NCI-H460 (cell line): ENCODE data around the gene RBSN. TPM values are rescaled to one million over a fixed set of nuclear protein-coding genes. Genes with fewer than 3 reads are reported as not detected.

Experiments used
- DNase-seq: peaks from one replicate; pipeline ENCODE4 v3.0.0-alpha.2; 2016; ENCODE audit warnings: low read depth; ENCODE audit errors: extremely low read depth
- total RNA-seq: library from RNA; depleted of rRNA; stranded (reverse); fragments of >200 nt; shearing (Covaris generic); gene quantifications from 2 replicates; pipeline ENCODE4 v1.2.3, GENCODE V29; 2014

RBSN gene
- total RNA-seq, 1 experiment from 2014 or later: 20.7 TPM

DNA sequence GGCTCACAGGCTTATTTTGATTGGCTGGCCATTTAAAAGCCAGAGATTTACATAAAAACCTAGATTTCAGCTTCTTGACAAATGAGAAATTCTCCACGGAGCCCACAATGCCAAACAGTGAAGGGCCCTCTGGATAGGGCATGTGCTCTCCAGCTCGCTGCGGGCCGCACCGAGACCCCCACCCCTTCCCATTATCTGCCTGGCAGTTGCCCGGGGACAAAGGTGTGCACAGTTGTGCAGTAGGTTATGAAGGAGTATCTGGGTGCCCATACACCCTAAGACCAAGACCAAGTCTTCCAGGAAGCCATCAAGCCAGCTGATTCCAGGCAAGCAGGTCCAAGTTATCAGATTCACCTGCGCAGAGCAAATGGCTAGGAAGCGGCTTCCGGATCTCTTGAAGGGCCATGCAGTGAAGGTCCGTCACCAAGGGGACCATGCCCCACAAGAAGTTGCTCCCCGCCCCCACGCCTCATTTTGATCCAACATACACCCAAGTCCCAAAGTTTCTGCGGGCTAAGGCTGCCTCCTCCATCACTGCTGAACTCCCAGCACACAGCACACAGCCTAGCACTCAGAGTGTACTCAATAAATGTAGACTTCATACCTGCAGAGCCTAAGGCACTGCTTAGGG lies 35.2 kb downstream of the RBSN start:
- DNase-seq: no peak

DNA sequence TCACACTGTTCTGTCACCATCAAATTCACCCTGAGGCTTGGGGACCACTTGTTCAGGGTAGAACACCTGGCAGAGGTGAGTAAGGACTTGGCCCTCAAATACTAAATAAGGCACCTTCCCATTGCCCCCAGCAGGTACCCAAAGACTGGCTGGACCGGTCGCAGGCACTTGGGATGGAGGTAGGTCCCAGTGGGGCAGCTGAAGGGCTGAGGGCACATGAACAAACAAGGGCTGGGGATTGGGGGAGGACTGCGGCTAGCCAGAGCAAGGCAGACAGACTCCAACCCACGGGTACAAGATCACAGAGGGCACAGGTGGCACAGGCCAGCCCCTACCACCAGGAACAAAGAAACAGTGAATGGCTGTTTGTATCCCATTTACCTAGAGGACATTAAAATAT lies 35.7 kb downstream of the RBSN start:
- no peak for DNase-seq

DNA sequence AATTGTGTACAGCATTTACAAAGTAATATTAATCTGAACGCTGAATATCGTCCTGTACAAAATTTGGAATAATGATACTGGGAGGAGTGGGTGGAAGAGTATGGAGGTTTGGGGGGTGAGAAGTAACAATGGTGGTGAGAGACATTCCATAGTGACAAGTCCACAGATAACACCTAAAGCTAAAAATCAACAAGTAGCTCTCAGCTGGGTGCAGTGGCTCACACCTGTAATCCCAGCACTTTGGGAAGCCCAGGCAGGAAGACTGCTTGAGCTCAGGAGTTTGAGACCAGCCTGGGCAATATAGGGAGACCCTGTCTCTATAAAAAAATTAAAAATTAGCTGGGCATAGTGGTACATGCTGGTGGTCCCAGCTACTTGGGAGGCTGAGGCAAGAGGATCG lies 38.9 kb downstream of the RBSN start:
- DNase-seq: no peak

GRCh38 chr3:15056676-15057404 lies 42.1 kb downstream of the RBSN start:
- no peak for DNase-seq

DNA sequence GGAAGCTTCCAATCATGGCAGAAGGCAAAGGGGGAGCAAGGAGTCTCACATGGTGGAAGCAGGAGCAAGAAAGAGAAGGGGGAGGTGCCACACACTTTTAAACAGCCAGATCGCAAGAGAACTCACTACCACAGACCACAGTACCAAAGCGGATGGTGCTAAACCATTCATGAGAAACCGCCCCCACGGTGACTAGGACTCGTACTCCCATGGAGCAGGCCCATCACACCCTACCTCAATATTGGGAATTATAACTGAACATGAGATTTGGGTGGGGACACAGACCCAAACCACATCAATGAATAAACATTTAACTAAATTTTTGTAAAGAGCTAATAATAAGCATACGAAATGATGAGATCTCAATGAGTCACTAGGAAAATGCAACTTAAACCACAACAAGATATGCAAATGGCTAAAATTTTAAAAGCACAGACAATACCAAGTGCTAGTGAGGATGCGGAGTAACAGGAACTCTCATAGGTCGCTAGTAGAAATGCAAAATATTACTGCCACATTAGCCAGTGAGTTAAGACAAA lies 43.9 kb downstream of the RBSN start:
- no peak for DNase-seq

DNA sequence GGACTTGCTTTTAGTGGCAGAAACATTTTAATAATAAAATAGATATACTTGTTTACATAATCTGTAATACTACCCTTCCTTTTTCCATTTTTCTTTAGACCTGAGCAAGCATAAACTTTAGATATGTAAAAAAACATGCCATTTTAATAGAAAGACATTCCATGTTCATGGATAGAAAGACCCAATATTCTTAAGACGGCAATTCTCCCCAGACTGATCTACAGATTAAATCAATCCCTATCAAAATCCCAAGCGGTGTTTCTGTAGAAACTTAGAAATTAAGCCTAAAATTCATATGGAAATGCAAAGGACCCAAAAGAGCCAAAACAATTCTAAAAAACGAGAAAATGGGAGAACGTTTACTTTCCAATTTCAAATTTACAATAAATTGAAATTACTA lies 45.4 kb downstream of the RBSN start:
- no peak for DNase-seq

DNA sequence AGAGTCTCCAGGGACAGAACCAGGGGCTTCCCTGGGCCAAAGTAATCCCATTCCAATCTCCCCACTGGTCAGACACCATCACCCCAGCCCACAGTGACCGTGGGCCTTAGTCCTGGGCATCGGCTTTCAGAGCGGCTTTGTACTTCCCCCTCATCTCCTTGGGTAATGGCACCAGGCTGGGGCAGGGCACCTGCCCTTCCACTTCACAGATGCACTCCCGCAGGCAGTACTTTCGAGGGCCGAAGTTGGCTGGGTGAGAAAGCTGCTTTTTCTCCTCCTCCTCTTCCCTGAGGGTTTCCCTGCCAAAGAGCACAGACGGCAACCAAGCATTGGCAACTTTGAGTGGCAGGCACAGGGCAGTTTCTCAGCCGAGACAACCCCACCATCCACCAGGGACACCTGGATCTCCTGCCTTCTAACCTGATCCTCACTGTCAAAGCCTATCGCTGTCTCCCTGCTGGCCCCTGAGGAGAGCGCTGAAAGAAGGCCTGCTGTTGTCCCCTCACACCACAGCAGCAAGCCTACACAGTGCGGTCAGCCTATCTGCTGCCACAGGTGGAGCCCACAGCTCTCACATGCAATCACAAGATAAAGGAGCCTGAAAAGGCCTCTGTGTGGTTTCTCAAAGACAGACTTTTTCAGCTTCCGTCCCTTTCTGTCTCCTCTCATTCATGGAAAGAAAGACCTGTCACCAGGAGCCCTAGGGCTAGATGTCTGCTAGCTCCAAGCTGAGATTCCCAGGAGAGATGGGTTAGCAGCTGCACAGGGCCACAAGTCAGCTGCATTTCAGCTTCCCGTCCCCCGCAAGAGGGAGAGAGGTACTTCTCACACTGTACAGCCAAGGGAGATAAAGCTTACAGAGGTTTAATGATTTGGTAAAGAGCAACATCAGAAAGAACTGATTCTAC lies 46.4 kb downstream of the RBSN start:
- DNase-seq: no peak

- DNase-seq: peak; percentile 36
Measured at GRCh38 chr3:15051531-15051930, 47.4 kb downstream of the RBSN start.

- DNase-seq: no peak
Measured at GRCh38 chr3:15050405-15051092, 48.4 kb downstream of the RBSN start.

DNA sequence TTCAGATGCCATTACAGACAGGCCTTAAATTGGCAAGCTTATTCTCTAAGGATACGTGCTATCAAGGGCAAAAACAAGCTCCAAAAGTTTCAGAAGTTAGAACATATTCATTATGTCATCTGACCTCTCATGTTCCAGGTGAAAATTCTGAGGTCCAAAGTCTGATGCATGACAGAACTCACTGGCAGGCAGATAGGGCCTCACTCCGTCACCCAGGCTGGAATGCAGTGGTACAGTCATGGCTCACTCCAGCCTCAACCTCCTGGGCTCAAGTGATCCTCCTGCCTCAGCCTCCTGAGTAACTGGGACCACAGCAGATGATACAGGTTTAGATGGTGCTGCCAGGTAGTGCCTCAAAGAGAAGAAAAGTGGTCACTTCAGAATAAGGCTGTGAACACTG lies 49.4 kb downstream of the RBSN start:
- no peak for DNase-seq

DNA sequence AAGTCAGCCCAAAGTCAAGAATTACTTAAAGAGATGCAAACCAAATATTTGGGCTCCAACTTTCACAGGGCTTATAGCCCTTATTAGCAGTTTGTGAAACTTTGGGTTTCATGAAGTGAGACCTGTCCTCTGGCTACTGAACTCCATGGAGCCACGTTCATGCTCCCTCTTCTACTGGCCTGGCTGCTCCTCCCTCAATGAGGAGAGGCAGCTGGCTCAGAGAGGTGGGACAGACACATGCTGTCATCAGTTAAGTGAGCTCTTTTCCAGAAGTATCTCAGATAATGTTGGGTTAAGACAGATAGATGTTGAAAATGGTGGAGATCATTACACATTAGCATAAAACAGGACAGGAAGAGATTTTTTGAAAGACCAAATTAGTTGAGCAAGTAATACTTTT lies 53.3 kb downstream of the RBSN start:
- DNase-seq: no peak

- no peak for DNase-seq
Measured at GRCh38 chr3:15044326-15044725, 54.6 kb downstream of the RBSN start.

DNA sequence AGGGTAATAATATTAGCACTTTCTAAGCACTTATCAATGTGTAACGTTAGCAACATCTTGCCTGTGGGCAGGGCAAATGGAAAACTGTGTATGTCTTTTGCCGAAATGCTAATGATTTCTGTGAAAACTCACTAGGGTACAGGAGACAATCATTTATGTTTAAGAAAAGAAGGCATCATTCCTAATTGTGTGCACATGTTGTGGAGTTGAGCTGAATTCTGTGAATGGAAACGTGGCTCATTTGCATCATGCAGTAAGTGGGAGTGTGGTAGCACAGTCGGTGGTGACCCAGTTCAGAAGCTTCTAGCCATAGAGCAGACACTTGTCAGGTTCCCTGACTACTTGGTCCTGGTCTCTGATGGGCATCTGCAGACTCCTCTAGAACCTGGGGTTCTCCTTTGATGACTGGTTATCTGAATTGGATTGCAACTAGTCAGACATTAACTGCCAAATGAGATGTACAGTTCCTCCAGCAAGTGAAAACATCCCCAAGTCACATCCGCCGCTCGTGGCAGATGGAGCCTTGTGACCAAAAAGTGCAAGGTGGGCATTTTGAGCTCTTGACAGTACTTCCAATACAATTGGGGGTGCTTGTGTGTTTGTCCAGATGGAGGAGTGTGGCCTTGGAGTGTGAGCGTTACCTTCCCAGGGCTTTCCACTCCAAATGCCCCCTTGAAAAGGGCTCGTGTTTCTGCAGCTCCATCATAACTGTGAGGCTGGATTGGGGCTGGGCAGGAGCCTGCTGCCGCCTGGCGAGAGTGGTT lies 55.4 kb downstream of the RBSN start:
- DNase-seq: no peak

DNA sequence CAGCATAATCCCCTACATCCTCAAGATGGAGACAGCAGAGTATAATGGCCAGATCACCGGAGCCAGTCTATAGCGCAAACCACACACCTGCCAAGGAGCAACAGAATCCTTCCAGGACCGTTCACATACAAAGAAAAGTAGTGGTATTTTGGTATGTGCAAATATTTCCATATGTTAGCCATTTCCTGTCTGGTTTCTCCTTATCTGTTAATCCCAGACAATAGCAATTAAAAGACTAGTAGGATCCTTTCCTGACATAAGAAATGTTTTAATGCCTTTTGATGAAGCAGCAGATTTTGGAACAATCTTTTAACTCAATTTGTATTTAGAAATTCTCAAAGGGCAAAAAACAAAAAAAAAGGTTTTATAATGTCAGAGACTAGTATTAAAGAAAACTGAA lies 56.0 kb downstream of the RBSN start:
- DNase-seq: no peak

DNA sequence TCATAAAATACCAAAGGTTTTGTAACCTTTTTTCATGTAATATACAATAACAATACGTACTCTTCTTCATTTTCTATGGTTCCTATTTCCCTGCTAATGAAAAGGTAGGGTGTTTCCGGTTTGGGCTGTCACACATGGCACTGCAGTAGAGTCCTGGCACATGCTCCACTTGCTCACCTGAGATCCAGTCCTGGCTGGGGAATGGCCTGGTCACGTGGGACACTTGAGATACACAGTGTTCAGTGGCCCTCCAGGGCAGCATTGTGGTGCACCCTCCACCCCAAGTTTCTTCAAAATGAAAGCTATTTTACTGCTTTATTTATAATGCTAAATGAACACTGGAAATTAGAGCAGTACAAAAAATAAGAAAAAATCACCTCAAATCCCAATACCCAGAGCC lies 57.0 kb downstream of the RBSN start:
- no peak for DNase-seq

GRCh38 chr3:15040844-15041243 lies 58.1 kb downstream of the RBSN start:
- no peak for DNase-seq

GRCh38 chr3:15038306-15038705 lies 60.6 kb downstream of the RBSN start:
- no peak for DNase-seq

DNA sequence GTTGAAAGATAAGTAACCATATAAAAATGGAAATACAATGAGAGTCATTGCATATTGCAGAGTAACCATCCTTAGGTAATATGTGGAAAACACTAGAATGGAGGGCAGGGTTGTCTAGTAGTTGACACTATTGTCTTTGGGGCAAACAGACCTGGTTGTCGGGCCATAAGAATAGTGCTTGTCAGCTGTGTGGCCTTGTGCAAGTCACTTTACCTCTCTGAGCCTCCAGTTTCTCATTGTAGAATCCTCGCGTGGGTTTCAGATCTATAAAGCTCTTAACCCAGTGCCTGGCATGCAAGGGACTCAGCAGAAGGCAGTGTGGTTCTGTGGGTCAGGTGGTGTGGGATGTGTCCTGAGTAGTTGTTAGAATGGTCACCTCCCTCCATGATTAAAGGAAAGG lies 65.8 kb downstream of the RBSN start:
- DNase-seq: no peak

- DNase-seq: no peak
Measured at GRCh38 chr3:15032650-15033049, 66.3 kb downstream of the RBSN start.

DNA sequence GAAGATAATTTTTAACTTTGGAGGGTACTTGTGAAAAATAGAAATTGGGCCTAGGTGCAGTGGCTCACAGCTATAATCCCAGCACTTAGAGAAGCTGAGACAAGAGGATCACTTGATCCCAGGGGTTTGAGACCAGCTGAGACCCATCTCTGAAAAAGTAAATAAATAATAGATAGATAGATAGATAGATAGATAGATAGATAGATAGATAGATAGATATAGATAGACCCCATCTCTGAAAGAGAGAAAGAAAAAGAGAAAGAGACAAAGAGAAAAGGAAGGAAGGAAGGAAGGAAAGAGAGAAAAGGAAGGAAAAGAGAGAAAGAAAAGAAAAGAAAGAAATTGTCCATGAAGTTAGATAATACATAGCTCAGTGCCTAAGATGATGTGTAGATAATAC lies 69.3 kb downstream of the RBSN start:
- DNase-seq: no peak
